ENCODE measurements around the gene SLC26A8.

DNA sequence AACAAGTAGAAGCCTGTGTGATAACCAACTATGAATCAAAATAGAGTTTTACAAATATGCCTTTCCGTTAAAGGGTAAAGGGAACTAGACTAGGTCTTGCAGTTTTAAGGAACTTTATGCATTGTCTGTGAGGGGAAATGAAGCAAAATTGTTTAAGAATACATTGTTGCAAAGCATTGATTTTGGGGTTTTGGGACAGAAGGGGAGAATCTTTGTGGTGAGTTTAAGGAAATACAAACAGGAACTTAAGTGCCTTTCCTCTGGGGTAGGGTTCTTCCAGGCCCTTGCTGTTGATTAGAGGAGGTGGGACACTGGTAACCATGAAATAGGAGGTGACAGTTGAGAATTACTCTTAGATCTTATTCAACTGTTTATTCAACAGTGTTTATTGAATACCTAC, 7.8 kb upstream of the SLC26A8 start:
- TF ChIP-seq, protein P1, sequence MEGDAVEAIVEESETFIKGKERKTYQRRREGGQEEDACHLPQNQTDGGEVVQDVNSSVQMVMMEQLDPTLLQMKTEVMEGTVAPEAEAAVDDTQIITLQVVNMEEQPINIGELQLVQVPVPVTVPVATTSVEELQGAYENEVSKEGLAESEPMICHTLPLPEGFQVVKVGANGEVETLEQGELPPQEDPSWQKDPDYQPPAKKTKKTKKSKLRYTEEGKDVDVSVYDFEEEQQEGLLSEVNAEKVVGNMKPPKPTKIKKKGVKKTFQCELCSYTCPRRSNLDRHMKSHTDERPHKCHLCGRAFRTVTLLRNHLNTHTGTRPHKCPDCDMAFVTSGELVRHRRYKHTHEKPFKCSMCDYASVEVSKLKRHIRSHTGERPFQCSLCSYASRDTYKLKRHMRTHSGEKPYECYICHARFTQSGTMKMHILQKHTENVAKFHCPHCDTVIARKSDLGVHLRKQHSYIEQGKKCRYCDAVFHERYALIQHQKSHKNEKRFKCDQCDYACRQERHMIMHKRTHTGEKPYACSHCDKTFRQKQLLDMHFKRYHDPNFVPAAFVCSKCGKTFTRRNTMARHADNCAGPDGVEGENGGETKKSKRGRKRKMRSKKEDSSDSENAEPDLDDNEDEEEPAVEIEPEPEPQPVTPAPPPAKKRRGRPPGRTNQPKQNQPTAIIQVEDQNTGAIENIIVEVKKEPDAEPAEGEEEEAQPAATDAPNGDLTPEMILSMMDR (IDR thresholded peaks at IDR 0.05) = no peak
- no peak for TF ChIP-seq POLR2AphosphoS5 (IDR thresholded peaks at IDR 0.05; ENCODE audit: low read depth, low read length)
- TF ChIP-seq, protein P2, sequence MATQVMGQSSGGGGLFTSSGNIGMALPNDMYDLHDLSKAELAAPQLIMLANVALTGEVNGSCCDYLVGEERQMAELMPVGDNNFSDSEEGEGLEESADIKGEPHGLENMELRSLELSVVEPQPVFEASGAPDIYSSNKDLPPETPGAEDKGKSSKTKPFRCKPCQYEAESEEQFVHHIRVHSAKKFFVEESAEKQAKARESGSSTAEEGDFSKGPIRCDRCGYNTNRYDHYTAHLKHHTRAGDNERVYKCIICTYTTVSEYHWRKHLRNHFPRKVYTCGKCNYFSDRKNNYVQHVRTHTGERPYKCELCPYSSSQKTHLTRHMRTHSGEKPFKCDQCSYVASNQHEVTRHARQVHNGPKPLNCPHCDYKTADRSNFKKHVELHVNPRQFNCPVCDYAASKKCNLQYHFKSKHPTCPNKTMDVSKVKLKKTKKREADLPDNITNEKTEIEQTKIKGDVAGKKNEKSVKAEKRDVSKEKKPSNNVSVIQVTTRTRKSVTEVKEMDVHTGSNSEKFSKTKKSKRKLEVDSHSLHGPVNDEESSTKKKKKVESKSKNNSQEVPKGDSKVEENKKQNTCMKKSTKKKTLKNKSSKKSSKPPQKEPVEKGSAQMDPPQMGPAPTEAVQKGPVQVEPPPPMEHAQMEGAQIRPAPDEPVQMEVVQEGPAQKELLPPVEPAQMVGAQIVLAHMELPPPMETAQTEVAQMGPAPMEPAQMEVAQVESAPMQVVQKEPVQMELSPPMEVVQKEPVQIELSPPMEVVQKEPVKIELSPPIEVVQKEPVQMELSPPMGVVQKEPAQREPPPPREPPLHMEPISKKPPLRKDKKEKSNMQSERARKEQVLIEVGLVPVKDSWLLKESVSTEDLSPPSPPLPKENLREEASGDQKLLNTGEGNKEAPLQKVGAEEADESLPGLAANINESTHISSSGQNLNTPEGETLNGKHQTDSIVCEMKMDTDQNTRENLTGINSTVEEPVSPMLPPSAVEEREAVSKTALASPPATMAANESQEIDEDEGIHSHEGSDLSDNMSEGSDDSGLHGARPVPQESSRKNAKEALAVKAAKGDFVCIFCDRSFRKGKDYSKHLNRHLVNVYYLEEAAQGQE (IDR thresholded peaks at IDR 0.05; ENCODE audit: insufficient read depth in 1 of 2, low read depth in 2 of 2, low read length in 1 of 2) = no peak

Data from Panc1 (cell line).